Measurements from ENCODE around the gene SIX3. TPM values are rescaled to one million over a fixed set of nuclear protein-coding genes. Genes with fewer than 3 reads are reported as not detected.

Gene SIX3
- total RNA-seq (ENCODE audit: low replicate concordance) = 0.68 TPM in 1 of 2 replicates, not detected in the other
- long read RNA-seq = 0 reads

- peak within 1 kb of the TSS; percentile 82 for H3K4me3 Mint-ChIP-seq
- peak within 1 kb of the TSS; percentile 29 for H3K27ac Mint-ChIP-seq
- H3K36me3 Mint-ChIP-seq = no peaks in the 10 kb centered on the region
- DNase-seq (ENCODE audit: extremely low spot score, unreplicated experiment) = no peak
- no peak for TF ChIP-seq CTCF (conservative IDR thresholded peaks at IDR 0.05)
- peaks cover 24% of the 10 kb centered on the region for H3K4me1 Mint-ChIP-seq (ENCODE audit: unreplicated experiment)
- H3K27me3 Mint-ChIP-seq = peaks cover 92% of the 10 kb centered on the region
- no peaks in the 10 kb centered on the region for H3K9me3 Mint-ChIP-seq
Measured at GRCh38 chr2:44941551-44942234, at the start of gene SIX3. Gene SIX3 (plus strand): TSS chr2:44941702. CDS start chr2:44942105, 403 bp downstream.

GRCh38 chr2:44894058-44894457, 47.4 kb upstream of the SIX3 start:
- no peak overlapping the region for H3K27ac Mint-ChIP-seq
- H3K27me3 Mint-ChIP-seq = peaks cover 17% of the 10 kb centered on the region
- no peaks in the 10 kb centered on the region for H3K9me3 Mint-ChIP-seq
- no peak overlapping the region for H3K4me3 Mint-ChIP-seq
- no peaks in the 10 kb centered on the region for H3K36me3 Mint-ChIP-seq
- no peak for DNase-seq (ENCODE audit: extremely low spot score, unreplicated experiment)
- TF ChIP-seq CTCF (conservative IDR thresholded peaks at IDR 0.05) = no peak
- H3K4me1 Mint-ChIP-seq (ENCODE audit: unreplicated experiment) = no peaks in the 10 kb centered on the region

GRCh38 chr2:44895061-44895460, 46.4 kb upstream of the SIX3 start:
- no peaks in the 10 kb centered on the region for H3K36me3 Mint-ChIP-seq
- DNase-seq (ENCODE audit: extremely low spot score, unreplicated experiment) = no peak
- peaks cover 27% of the 10 kb centered on the region for H3K27me3 Mint-ChIP-seq
- H3K4me3 Mint-ChIP-seq = no peak overlapping the region
- no peaks in the 10 kb centered on the region for H3K9me3 Mint-ChIP-seq
- no peaks in the 10 kb centered on the region for H3K4me1 Mint-ChIP-seq (ENCODE audit: unreplicated experiment)
- no peak overlapping the region for H3K27ac Mint-ChIP-seq
- TF ChIP-seq CTCF (conservative IDR thresholded peaks at IDR 0.05) = no peak

GRCh38 chr2:44897406-44897805, 44.1 kb upstream of the SIX3 start:
- Mint-ChIP-seq H3K36me3 (no peaks in the 10 kb centered on the region), H3K9me3 (no peaks in the 10 kb centered on the region), H3K4me1 (ENCODE audit: unreplicated experiment) (no peaks in the 10 kb centered on the region), H3K27ac (no peak overlapping the region), H3K4me3 (no peak overlapping the region), H3K27me3 (peaks cover 48% of the 10 kb centered on the region)
- DNase-seq (ENCODE audit: extremely low spot score, unreplicated experiment) = no peak
- no peak for TF ChIP-seq CTCF (conservative IDR thresholded peaks at IDR 0.05)

- no peaks in the 10 kb centered on the region for H3K9me3 Mint-ChIP-seq
- no peak overlapping the region for H3K4me3 Mint-ChIP-seq
- no peak for TF ChIP-seq CTCF (conservative IDR thresholded peaks at IDR 0.05)
- no peak for DNase-seq (ENCODE audit: extremely low spot score, unreplicated experiment)
- no peak overlapping the region for H3K27ac Mint-ChIP-seq
- H3K4me1 Mint-ChIP-seq (ENCODE audit: unreplicated experiment) = no peaks in the 10 kb centered on the region
- H3K36me3 Mint-ChIP-seq = no peaks in the 10 kb centered on the region
- H3K27me3 Mint-ChIP-seq = peaks cover 69% of the 10 kb centered on the region
Measured at GRCh38 chr2:44902217-44903137, 39.0 kb upstream of the SIX3 start.

Data from type B pancreatic cell (in vitro differentiated cells).